ENCODE data around the gene PRSS2.

DNA sequence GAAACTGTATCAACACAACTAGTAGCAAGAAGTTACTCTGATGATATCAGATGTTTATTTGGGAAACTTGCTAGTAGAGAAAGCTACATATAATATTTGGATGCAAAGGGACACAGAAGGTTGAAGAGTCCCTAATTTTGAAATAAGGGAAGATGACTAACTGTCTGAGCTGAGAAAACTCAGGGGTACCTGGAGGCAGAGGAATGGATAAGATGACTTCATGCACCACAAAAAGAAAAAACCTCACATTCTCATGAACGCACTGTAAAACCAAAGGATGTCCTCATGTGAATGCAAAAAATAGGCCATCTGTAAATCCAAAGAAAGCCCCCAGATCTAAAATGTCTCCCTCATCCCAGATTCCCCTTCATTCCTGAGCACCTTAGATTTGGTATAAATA is 29.3 kb downstream of the PRSS2 start:
- no peak for TF ChIP-seq CTCF (IDR thresholded peaks at IDR 0.05)
- no peak for TF ChIP-seq POLR2A (IDR thresholded peaks at IDR 0.05)

Measured in testis (tissue), 2 donors.